GM23248 (cell line): ENCODE results near the gene TMTC4. TPM values are rescaled to one million over a fixed set of nuclear protein-coding genes. Genes with fewer than 3 reads are reported as not detected.
"Not testable (repeated sequence)": the region's sequence is repeated elsewhere in the genome, so short reads cannot be mapped to it uniquely, and the experiment has no call there.

ENCODE experiments used
- DNase-seq: peaks from one replicate; pipeline ENCODE4 v3.0.0-alpha.2; 2015
- H2AFZ ChIP-seq: fragments of 200-600 bp; sonication (generic); 2 replicates; pipeline ENCODE4 v1.6.1; 2016; ENCODE audit warnings: antibody characterized with exemption
- H3F3A ChIP-seq: fragments of 200-600 bp; sonication (generic); 2 replicates; pipeline ENCODE4 v1.6.1; 2016; ENCODE audit warnings: mild to moderate bottlenecking, antibody characterized with exemption, mixed run types; ENCODE audit not compliant: insufficient read depth
- H3K27ac ChIP-seq: fragments of 200-600 bp; sonication (generic); 2 replicates; pipeline ENCODE4 v1.5.1; 2016; ENCODE audit warnings: mild to moderate bottlenecking
- H3K27me3 ChIP-seq: fragments of 200-600 bp; sonication (generic); replicated peaks from 2 replicates; pipeline ENCODE4 v1.6.1; 2016; ENCODE audit warnings: mild to moderate bottlenecking; ENCODE audit not compliant: insufficient read depth
- H3K36me3 ChIP-seq: fragments of 200-600 bp; sonication (generic); 2 replicates; pipeline ENCODE4 v1.6.1; 2016; ENCODE audit warnings: low read depth, mild to moderate bottlenecking
- H3K4me1 ChIP-seq: fragments of 200-600 bp; sonication (generic); 2 replicates; pipeline ENCODE4 v1.6.1; 2016; ENCODE audit warnings: mild to moderate bottlenecking; ENCODE audit not compliant: insufficient read depth
- H3K4me2 ChIP-seq: fragments of 200-600 bp; sonication (generic); one replicate; pipeline ENCODE4 v1.6.1; 2016; ENCODE audit warnings: mild to moderate bottlenecking; ENCODE audit not compliant: unreplicated experiment
- H3K4me3 ChIP-seq: fragments of 200-600 bp; sonication (generic); 2 replicates; pipeline ENCODE4 v1.5.1; 2016; ENCODE audit warnings: mild to moderate bottlenecking
- H3K79me2 ChIP-seq: fragments of 200-600 bp; sonication (generic); 2 replicates; pipeline ENCODE4 v1.6.1; 2016; ENCODE audit warnings: mild to moderate bottlenecking; ENCODE audit not compliant: insufficient read depth
- H3K9ac ChIP-seq: fragments of 200-600 bp; sonication (generic); 2 replicates; pipeline ENCODE4 v1.6.1; 2016; ENCODE audit warnings: mild to moderate bottlenecking
- H3K9me2 ChIP-seq: fragments of 200-600 bp; sonication (generic); 2 replicates; pipeline ENCODE4 v1.6.1; 2016; ENCODE audit warnings: mixed run types, mild to moderate bottlenecking, moderate library complexity; ENCODE audit not compliant: insufficient read depth
- H3K9me3 ChIP-seq: fragments of 200-600 bp; sonication (generic); one replicate; pipeline ENCODE4 v1.6.1; 2017; ENCODE audit warnings: low read depth
- H4K20me1 ChIP-seq: fragments of 200-600 bp; sonication (generic); 2 replicates; pipeline ENCODE4 v1.6.0; 2016; ENCODE audit not compliant: insufficient read depth
- EZH2 ChIP-seq: fragments of 200-600 bp; sonication (generic); IDR thresholded peaks from 2 replicates; pipeline ENCODE4 v1.6.1; 2018; ENCODE audit warnings: antibody characterized with exemption, mild to moderate bottlenecking; ENCODE audit not compliant: insufficient read depth, poor library complexity, severe bottlenecking
- EZH2phosphoT487 ChIP-seq: fragments of 200-600 bp; sonication (generic); IDR thresholded peaks from 2 replicates; pipeline ENCODE4 v1.6.1; 2018; ENCODE audit warnings: antibody characterized with exemption, moderate library complexity, mild to moderate bottlenecking, low read depth; ENCODE audit not compliant: insufficient read depth
- WGBS, 2 experiments: methylation state at CpG; one replicate each; pipeline ENCODE4 v1.1.6; 2015 to 2017; ENCODE audit warnings: low lambda C conversion rate in 2 of 2, low coverage in 1 of 2; ENCODE audit errors: missing lambda C conversion rate in 2 of 2; 5-methylcytosine and 5-hydroxymethylcytosine counted together
- in situ Hi-C: fragments of 300-500 bp; cut with MboI; formaldehyde crosslinking; loops from 2 replicates; pipeline ENCODE4 v1.15.0; 2020
- polyA plus RNA-seq: library from polyadenylated mRNA; unstranded; fragments of >200 nt; fragmentation: Nextera tagmentation; extraction: Ambion mirVana; gene quantifications from 2 replicates; pipeline ENCODE4 v1.2.1, GENCODE V29; 2016
- total RNA-seq: library from RNA; depleted of rRNA; stranded (reverse); fragments of >200 nt; shearing (Covaris generic); gene quantifications from 2 replicates; pipeline ENCODE4 v1.2.3, GENCODE V29; 2014

The TMTC4 gene
- total and polyA plus RNA-seq, 2 experiments from 2014 or later, result 1.9 to 3.8 TPM

DNA sequence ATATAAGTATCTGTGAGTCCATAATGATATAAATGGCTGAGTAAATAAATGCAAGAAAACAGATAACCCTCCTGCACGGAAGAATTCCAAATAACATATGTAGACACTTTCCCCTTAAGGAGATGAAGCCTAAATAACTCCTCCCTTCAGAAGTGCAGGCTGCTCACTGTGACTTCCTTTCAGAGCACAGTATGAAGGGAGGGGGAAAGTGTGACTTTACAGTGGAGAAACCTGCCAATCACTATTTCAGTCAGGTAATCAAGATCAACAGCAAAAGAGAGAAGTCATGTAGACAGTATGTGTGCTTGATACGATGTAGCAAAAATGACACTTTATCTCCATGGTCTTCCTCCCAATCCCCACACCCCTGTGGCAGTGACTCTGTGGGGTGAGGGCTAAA, 93.1 kb downstream of the TMTC4 start:
- H3F3A ChIP-seq, result no peaks in the 10 kb centered on the region
- H3K27ac ChIP-seq, result no peak overlapping the region
- H3K9ac ChIP-seq, result no peak overlapping the region
- no peak overlapping the region for H3K4me2 ChIP-seq
- no peaks in the 10 kb centered on the region for H3K79me2 ChIP-seq
- 66 to 78% methylated on average over 2 of the region's 2 CpGs for WGBS, 2 experiments
- no peaks in the 10 kb centered on the region for H3K36me3 ChIP-seq
- H3K27me3 ChIP-seq, result no peaks in the 10 kb centered on the region
- in situ Hi-C loops, result loop anchor here (10.0 kb wide), 1 partner anchor 543 kb away; no protein-coding TSS in a partner anchor
- no peaks in the 10 kb centered on the region for H3K9me3 ChIP-seq
- no peaks in the 10 kb centered on the region for H4K20me1 ChIP-seq
- H3K4me1 ChIP-seq, result no peaks in the 10 kb centered on the region
- no peaks in the 10 kb centered on the region for H3K9me2 ChIP-seq
- DNase-seq, result no peak
- H3K4me3 ChIP-seq, result no peak overlapping the region
- H2AFZ ChIP-seq, result no peak overlapping the region
- no peak for TF ChIP-seq EZH2
- TF ChIP-seq EZH2phosphoT487, result no peak

DNA sequence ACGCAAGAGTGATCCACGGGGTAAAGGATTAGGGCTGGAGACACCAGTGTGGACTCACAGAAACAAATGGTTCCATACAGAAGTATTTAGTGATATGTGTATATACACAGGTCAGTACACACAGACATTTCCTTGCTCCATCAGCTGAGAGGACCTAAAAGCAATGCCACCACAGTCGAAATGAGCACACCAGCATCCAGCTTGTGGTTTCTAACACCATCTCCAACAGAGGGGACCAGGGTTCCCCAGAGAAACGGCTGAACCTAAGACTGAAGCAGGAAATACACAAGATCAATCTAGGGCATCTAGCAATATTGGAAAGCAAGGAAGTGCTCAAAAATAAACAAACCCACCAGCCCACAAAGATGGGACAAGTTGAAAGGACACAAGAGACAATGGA, 93.6 kb downstream of the TMTC4 start:
- Histone ChIP-seq H3K27me3 (no peaks in the 10 kb centered on the region), H3K9me2 (no peaks in the 10 kb centered on the region), H3F3A (no peaks in the 10 kb centered on the region), H3K4me2 (no peak overlapping the region), H3K4me1 (no peaks in the 10 kb centered on the region), H3K27ac (no peak overlapping the region), H2AFZ (no peak overlapping the region), H3K9me3 (no peaks in the 10 kb centered on the region), H3K9ac (no peak overlapping the region), H3K79me2 (no peaks in the 10 kb centered on the region), H3K36me3 (no peaks in the 10 kb centered on the region), H4K20me1 (no peaks in the 10 kb centered on the region), H3K4me3 (no peak overlapping the region)
- TF ChIP-seq EZH2phosphoT487, result no peak
- no peak for TF ChIP-seq EZH2
- WGBS, 2 experiments, result 83 to 84% methylated on average over 4 of the region's 4 CpGs
- no peak for DNase-seq
- in situ Hi-C loops, result loop anchor here (10.0 kb wide), 1 partner anchor 544 kb away; no protein-coding TSS in a partner anchor

DNA sequence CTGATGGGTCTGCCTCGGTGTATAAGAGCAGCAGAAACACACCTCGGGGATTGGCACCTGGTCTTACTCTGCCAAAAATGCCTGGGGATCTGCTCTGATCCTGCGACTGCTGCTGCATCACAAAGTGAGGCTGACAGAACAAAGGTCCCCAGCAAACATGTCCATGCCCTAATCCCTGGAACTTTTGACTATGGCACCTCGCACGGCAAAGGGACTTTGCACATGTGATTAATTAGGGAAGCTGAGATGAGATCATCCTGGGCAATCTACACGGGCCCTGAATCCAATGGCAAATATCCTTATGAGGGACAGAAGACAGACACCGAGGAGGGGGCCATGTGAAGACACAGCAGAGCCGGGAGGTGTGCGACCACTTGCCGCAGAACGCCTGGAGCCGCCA, 94.5 kb downstream of the TMTC4 start:
- DNase-seq, result no peak
- in situ Hi-C loops, result loop anchor here (10.0 kb wide), 1 partner anchor 545 kb away; no protein-coding TSS in a partner anchor
- H3K36me3 ChIP-seq, result no peaks in the 10 kb centered on the region
- H3K4me1 ChIP-seq, result no peaks in the 10 kb centered on the region
- no peaks in the 10 kb centered on the region for H3K9me2 ChIP-seq
- H3K4me3 ChIP-seq, result no peak overlapping the region
- WGBS, 2 experiments, result 35 to 41% methylated on average over 12 of the region's 12 CpGs
- no peaks in the 10 kb centered on the region for H3K27me3 ChIP-seq
- H4K20me1 ChIP-seq, result no peaks in the 10 kb centered on the region
- no peak overlapping the region for H2AFZ ChIP-seq
- H3F3A ChIP-seq, result no peaks in the 10 kb centered on the region
- no peaks in the 10 kb centered on the region for H3K79me2 ChIP-seq
- no peak overlapping the region for H3K27ac ChIP-seq
- no peak for TF ChIP-seq EZH2phosphoT487
- no peak for TF ChIP-seq EZH2
- no peak overlapping the region for H3K4me2 ChIP-seq
- no peaks in the 10 kb centered on the region for H3K9me3 ChIP-seq
- H3K9ac ChIP-seq, result no peak overlapping the region

DNA sequence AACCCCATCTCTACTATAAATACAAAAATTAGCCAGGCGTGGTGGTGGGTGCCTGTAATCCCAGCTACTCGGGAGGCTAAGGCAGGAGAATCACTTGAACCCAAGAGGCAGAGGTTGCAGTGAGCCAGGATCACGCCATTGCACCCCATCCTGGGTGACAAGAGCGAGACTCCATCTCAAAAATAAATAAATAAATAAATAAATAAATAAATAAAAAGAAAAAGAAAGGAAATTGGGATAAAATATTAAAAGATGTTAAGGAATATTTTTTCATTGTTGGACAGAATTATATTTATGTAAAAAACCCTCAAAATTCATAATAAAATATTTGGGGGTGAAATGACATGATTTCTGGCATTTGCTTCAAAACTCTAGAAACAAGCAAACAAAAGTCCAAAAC, 97.4 kb downstream of the TMTC4 start:
- H3K27ac ChIP-seq, H3K9me2 ChIP-seq, in situ Hi-C loops, DNase-seq, H2AFZ ChIP-seq, H3K4me3 ChIP-seq, H3K4me2 ChIP-seq, H3K9ac ChIP-seq, H3K9me3 ChIP-seq, H3K79me2 ChIP-seq, H3K27me3 ChIP-seq, H3F3A ChIP-seq, H4K20me1 ChIP-seq, H3K36me3 ChIP-seq, H3K4me1 ChIP-seq: not testable (repeated sequence)
- 81 to 83% methylated on average over 4 of the region's 4 CpGs for WGBS, 2 experiments

DNA sequence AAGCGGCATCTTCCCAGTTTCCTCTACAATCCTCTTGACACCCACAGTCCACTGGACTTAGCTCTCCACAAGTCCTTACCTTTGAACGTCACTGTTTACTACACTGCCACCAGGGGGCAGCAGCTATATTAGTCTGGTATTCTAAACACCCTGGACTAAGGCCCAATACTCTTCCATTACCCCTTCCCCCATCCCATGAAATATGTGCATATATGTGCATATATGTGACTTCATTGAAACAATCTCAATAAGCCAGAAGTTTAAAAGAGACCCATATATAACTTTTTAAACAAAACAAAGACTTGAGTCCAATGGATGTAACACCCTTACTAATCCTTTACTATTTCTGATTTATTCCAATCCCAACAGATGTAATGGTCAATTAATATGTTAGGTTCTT, 101.5 kb downstream of the TMTC4 start:
- H2AFZ ChIP-seq, result no peak overlapping the region
- DNase-seq, result peak; percentile 84
- TF ChIP-seq EZH2, result no peak
- no peak for TF ChIP-seq EZH2phosphoT487
- no peaks in the 10 kb centered on the region for H3K4me1 ChIP-seq
- no peaks in the 10 kb centered on the region for H4K20me1 ChIP-seq
- WGBS, 2 experiments, result 42 to 48% methylated on average over 2 of the region's 2 CpGs
- no peak overlapping the region for H3K4me2 ChIP-seq
- no peak overlapping the region for H3K9ac ChIP-seq
- in situ Hi-C loops, result no loop called here
- no peak overlapping the region for H3K27ac ChIP-seq
- no peaks in the 10 kb centered on the region for H3K79me2 ChIP-seq
- H3K36me3 ChIP-seq, result no peaks in the 10 kb centered on the region
- H3K27me3 ChIP-seq, result no peaks in the 10 kb centered on the region
- H3K9me3 ChIP-seq, result no peaks in the 10 kb centered on the region
- no peaks in the 10 kb centered on the region for H3K9me2 ChIP-seq
- no peak overlapping the region for H3K4me3 ChIP-seq
- no peaks in the 10 kb centered on the region for H3F3A ChIP-seq
